K562 (cell line): ENCODE measurements around the gene PBX1.

Source experiments
- CBX8 ChIP-seq: fragments of 200-600 bp; sonication (generic); IDR thresholded peaks from 2 replicates; pipeline ENCODE4 v1.6.1; 2012; ENCODE audit warnings: borderline replicate concordance, mixed run types, low read depth, mild to moderate bottlenecking, moderate library complexity, mixed read lengths, low read length, control low read depth, inconsistent platforms; ENCODE audit not compliant: poor library complexity, severe bottlenecking; ENCODE audit errors: extremely low read depth
- CC2D1A ChIP-seq: fragments of 450-650 bp; IDR thresholded peaks from 2 replicates; pipeline ENCODE4 v1.6.1; 2017; ENCODE audit warnings: mild to moderate bottlenecking
- EP300 ChIP-seq: IDR thresholded peaks from 2 replicates; pipeline ENCODE4 v1.6.1; 2012; ENCODE audit warnings: low read length, improper control_type of control experiment
- MTA2 ChIP-seq: fragments of 450-650 bp; IDR thresholded peaks from 2 replicates; pipeline ENCODE4 v1.6.1; 2016; ENCODE audit warnings: low read depth

DNA sequence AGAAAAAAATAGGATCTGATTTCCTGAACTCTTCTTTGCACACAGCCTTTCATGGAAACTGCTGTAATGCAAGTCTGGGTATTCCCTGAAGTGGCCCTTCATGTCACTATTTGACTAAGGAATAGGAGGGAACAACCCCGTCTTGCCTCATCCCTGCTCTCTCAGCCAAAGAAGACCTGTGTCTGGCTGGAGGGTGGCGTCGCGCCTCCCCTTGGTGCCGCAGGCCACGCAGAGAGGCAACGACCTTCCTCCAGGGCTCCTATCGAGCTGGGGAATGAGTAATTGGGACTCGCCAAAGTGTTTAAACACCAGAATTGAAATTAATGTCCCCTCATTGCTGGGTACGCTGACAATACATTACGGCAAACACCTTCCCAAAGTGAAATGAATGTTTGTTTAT is 129.8 kb downstream of the PBX1 start:
- TF ChIP-seq CC2D1A (no peak), MTA2 (no peak), EP300 (no peak), CBX8 (no peak)
